AG10803 (cell line): ENCODE measurements around the gene C3orf62.

ENCODE experiments used
- DNase-seq: peaks from one replicate; pipeline ENCODE4 v3.0.0; 2010; ENCODE audit warnings: low read depth
- H3K4me3 ChIP-seq: 2 replicates; pipeline ENCODE4 v1.5.1; 2011; ENCODE audit warnings: mild to moderate bottlenecking, low read length, control low read depth
- CTCF ChIP-seq: conservative IDR thresholded peaks from 2 replicates; pipeline ENCODE4 v1.5.1; 2011; ENCODE audit warnings: mild to moderate bottlenecking, low read length, control low read depth, inconsistent platforms

Gene C3orf62

GRCh38 chr3:49276475-49277382, at the start of gene C3orf62:
C3orf62 (minus strand) TSS chr3:49277232; CDS start chr3:49276872, 360 bp downstream.
- H3K4me3 ChIP-seq = peak within 1 kb of the TSS; percentile 63
- peak; percentile 85 for DNase-seq
- TF ChIP-seq CTCF = no peak

- no peak overlapping the region for H3K4me3 ChIP-seq
- TF ChIP-seq CTCF = no peak
- no peak for DNase-seq
These were observed 47.7 kb upstream of the C3orf62 start for GRCh38 chr3:49324768-49325167.

- no peak for TF ChIP-seq CTCF
- H3K4me3 ChIP-seq = no peak overlapping the region
- no peak for DNase-seq
These were observed 39.8 kb upstream of the C3orf62 start for GRCh38 chr3:49316696-49317457.

GRCh38 chr3:49313896-49314688, 37.1 kb upstream of the C3orf62 start:
- DNase-seq = no peak
- no peak overlapping the region for H3K4me3 ChIP-seq
- TF ChIP-seq CTCF = no peak

- TF ChIP-seq CTCF = no peak
- DNase-seq = no peak
- H3K4me3 ChIP-seq = no peak overlapping the region
These were observed 34.3 kb upstream of the C3orf62 start for GRCh38 chr3:49311283-49311682.

- no peak for TF ChIP-seq CTCF
These were observed 33.6 kb upstream of the C3orf62 start for GRCh38 chr3:49310677-49311076.

More at GRCh38 chr3:49310677-49311076, 33.6 kb upstream of the C3orf62 start:
- H3K4me3 ChIP-seq = no peak overlapping the region
- DNase-seq = no peak
